Inferior parietal cortex (tissue), 1 donor: ENCODE data around the gene AP3D1.

Experiments used
- DNase-seq: peaks from one replicate; pipeline ENCODE4 v3.0.0-alpha.2; 2016; ENCODE audit errors: extremely low spot score

AP3D1 gene

DNA sequence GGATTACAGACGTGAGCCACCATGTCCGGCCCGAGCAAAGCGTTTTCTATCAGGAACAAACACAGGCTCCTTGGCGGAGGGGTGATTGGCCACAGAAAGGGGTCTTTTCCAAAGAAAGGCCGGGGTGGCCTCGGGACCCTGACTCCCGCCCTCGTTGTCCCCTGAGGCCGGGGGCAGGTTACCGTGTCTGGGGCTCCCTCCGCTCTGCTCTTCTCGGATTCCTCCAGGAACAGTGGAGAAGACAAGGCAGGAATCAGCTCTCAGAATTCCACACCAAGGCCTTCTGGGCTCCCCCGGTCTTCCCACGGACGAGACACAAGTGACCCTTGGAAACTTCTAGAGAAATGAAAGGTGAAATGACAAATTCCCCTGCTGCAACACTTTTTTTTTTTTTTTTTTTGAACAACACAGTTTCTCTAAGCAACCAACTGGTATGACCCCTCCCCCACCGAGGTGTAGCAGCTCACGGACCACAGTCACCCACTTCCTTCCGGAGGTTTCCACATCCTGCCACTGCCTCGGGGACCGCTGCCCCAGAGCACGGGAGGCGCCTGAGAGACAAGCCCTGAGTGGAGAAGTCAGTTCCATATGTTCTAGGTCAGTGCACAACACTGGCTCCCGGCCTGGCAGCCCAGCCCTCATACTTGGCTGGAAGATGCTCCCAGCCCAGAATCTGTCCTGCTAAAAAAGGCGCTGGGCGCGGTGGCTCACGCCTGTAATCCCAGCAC is 66.2 kb downstream of the AP3D1 start:
- DNase-seq, result no peak

DNA sequence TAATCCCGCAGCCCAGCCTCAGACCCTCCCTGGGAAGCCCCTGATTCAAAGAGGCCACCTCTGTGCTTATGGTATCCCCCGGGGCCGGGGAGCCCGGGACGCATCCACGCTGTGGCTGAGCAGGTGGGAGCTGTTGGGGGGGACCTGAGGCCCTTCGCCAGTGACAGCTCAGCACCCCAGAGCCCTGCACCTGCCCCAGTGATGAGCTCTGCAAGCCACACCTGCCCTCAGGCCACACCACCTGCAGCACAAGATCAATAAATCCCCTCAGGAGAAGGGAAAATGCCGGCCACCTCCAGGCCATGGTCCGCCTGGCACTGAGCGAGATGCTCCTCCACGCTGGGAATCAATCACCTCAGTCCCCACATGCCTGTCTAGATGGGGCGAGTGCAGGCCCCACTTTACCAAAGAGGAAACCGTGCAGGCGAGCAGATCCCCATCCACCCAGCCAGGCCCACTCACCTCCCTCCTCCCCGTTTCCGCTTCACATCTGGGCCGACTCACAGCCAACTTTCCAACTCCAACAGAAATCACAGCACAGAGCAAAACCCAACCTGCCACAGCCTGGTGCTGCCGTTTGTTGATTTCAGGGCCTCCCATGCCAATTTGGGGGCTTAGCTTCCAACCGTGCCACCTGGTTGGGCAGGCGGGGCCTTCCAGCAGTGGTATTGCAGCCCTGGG is 68.1 kb downstream of the AP3D1 start:
- DNase-seq, result no peak

- DNase-seq, result no peak
Measured at GRCh38 chr19:2081873-2082810, 69.2 kb downstream of the AP3D1 start.

- DNase-seq, result no peak
Measured at GRCh38 chr19:2080336-2080988, 70.9 kb downstream of the AP3D1 start.

- DNase-seq, result no peak
Measured at GRCh38 chr19:2079865-2080301, 71.5 kb downstream of the AP3D1 start.

- DNase-seq, result no peak
Measured at GRCh38 chr19:2079076-2079864, 72.1 kb downstream of the AP3D1 start.

DNA sequence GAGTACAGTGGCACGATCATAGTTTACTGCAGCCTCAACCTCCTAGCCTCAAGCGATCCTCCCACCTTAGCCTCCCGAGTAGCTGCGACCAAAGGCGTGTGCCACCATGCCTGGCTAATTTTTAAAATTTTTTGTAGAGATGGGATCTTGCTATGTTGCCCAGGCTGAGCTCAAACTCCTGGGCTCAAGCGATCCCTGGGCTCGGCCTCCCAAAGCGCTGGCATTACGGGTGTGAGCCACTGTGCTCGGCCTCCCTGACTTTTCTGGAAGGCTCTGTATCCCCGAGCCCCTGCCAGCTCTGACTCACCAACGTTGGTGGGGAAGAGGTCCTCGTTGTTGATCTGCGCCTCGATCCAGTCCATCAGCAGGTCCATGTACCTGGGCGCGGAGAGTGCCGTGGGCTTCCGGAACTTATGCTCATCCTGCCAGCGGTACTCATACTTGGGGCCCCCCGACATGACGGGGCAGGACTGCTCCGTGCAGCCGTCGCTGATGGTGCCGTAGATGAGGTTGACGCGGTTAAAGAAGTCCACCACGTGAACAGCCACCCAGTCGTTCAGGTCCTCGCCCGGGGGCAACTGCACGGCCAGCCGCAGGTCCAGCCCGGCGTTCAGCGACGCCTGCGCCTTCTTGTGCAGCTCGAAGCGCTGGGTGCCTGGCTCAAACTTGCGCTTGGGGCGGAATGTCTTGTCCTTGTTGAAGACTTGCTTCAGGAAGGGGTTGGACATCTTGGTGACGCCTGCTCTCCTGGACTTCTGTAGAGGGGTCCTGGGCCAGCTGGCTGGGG is 73.3 kb downstream of the AP3D1 start:
- DNase-seq, result no peak

DNA sequence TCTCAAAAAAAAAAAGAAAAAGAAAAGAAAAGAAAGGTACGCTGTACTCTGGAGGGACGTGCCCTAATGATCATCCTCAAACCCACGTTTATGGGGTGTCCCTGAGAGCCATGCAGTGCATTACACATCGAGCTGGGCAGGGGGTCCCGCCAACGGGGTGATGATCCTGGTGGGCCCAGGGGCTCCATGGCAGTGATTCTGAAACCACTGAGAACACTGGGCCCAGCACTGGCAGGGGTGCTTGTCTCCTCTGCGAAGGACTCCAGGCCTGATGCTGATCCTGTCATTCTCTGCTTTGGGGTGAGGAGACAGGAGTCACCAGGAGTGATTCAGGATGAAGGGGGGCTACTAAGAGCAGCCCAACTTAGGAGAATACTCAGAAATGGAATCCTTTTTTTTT is 74.0 kb downstream of the AP3D1 start:
- no peak for DNase-seq

DNA sequence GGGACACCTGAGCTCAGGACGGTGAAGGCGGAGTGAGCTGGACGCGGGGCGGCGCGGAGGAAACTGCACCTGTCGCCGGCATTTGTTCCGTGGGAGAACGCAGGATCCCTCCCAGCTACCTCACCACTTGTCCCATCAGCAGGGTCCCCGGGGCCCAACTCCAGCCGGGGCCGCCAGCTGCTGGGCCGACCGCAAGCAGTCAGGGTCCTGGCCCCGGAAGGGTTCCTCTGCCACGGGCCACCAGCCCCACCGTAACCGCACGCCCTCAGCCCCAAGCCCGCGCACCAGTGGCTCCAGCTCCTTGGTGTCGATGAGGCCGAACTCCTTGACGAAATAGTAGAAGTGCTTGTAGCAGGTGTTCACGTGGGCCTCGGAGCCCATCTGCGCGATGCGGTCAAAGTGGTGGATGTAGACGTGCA is 74.8 kb downstream of the AP3D1 start:
- no peak for DNase-seq

- no peak for DNase-seq
Measured at GRCh38 chr19:2072757-2073551, 78.4 kb downstream of the AP3D1 start.

DNA sequence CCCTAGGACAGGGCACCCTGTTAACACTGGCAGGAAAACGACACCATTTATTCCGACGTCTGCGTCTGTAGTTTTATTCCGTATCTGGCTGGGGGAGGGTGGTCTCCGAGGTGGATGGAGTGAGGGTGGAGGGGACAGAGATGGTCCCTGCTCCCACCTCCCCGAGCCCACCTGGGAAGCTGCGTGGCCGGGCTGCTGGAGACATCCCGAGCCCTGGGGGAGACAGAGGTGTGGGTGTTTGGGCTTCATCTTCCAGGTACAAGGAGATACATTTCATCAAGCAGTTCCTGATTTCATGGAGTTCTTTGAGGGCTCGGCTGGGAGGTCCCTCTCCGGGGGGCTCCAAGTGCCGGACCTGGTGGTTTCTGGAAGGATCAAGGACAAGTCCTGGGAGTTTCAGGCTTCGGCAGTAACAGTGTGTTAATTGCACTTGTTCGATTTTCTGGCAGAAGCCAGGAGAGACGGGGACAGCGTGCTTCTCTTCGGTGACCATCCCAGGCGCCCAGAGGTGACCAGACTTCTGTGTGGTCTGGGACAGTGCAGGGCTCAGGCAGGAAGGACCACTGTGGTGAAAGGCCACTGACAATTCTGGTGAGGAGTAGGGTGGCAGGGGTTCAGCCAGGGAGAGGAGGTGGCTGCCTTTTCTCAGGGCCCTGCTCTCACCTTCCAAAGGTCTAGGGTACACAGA is 80.2 kb downstream of the AP3D1 start:
- no peak for DNase-seq

GRCh38 chr19:2070436-2070827 is 80.9 kb downstream of the AP3D1 start:
- DNase-seq, result no peak

DNA sequence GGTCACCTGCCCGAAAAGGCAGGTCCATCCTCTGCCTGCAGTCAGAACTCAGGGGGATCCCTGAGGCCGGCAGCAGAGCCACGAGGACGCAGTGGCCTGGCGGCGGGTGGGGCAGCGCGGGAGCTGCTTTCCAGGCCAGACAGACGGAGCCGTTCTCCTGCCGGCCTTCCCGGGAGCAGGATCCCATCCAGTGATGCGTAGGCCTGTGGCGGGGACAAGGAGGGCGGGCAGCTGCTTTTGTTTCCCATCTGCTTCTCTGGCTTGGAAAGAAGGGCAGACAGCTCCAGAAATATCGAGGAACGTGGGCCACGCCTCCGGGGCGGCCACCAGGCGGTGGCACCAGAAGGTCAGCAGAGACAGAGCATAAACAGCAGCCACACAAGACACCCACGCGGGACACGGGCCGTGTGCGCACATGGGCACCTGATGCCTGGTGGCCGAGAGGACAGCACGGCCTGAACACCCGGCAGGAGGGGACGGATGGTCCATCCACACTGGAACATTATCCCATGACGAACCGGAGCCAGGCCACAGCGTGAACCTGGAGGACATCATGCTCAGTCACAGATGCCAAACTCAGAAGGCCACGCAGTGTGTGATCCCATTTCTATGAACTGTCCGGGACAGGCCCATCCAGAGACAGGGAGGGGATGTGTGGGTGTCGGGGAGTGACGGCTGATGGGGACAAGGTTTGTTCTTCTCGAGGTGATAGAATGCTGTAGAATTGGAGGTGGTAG is 86.4 kb downstream of the AP3D1 start:
- DNase-seq, result no peak

DNA sequence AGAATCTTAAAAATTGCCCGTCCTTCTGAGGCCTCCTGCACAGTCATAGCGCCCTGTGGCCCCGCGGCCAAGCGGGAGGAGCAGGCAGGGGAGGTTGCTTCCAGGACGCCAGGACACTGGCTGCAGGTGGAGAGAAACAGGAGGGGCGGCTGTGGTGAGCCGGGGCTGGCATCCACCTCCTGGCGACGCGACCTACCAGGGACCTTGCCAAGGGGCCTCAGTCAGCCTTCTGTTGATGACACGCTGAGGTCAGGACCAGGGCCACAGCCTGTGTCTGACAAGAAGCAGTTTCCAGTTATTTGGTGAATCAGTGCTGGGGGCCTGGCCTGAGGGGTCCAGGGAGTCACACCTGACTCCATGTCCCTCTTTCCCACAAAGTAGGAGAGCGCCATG is 87.0 kb downstream of the AP3D1 start:
- DNase-seq, result no peak

GRCh38 chr19:2063824-2064223 is 87.5 kb downstream of the AP3D1 start:
- DNase-seq, result no peak

DNA sequence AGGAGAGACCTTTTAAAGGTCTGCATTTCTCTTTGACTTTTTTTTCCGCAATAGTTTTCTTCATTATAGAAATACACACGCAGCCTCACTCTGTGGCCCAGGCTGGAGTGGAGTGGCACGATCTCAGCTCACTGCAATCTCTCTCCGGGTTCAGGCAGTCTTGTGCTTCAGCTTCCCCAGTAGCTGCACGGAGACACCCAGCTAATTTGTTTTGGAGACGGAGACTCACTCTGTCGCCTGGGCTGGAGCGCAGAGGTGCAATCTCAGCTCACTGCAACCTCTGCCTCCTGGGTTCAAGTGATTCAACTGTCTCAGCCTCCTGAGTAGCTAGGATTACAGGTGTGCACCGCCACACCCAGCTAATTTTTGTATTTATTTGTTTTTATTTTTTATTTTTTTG is 88.6 kb downstream of the AP3D1 start:
- no peak for DNase-seq

- no peak for DNase-seq
Measured at GRCh38 chr19:2062389-2062729, 89.0 kb downstream of the AP3D1 start.
